ENCODE data around the gene ZNF334.

Gene ZNF334

GRCh38 chr20:46512943-46513844, at the start of gene ZNF334:
Gene ZNF334, minus strand, starts transcription at chr20:46513559. Its CDS starts 1,457 bp downstream, at chr20:46512102.
- peak; percentile 29 for DNase-seq

DNA sequence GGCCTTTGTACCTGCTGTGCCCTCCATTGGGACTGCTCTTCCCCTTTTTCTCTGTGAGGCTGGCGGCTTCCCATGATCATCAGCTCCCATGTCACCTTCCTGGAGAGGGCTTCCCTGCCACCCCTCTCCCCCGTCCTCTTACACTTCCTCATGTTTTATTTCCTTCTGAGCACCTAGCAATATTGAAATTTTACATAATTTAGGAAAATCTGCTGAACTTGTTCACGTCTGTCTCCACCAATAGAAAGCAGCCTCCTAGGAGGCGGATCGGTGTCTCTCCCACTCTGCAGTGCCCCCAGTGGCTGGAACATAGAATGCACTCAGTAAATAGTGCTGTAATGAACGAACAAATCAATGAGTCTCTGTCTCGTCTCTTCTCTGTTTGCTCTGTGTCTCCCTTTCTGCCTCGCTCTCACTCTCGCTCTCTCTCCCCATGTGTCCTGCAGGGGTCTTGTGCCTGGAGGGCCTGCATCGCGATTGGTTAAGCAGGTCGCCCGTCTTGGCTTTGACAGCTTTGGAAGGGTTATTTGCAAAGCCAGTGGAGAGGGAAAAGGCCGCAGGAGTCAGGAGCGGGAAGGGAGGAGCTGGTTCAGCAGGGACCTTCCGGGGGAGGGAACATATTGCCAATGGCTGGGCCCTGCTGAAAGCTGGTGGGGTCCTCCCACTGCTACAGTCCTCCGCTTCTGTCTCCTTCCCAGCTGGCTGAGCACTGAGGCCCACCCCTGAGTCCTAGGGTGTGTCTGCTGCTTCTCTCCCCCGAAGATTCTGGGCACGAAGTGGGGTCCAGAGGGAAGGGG, 49.2 kb upstream of the ZNF334 start:
- peak; percentile 59 for DNase-seq

DNA sequence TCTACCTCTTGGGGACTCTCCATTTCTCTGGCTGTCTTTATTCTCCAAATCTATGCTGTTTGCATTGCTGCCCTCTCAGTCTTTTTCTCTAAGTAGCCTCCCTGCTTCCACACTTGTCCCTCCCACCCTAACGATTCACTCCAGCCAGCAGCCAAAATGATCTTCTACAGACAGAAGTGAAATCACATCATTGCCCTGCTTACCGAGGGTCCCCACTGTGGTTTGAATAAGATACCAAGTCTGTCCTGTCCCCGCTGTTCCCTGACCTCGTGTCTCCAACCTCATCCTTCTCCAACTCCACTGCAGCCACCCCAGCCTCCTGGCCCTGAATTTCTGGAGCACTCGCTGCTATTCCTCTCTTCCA, 48.6 kb upstream of the ZNF334 start:
- no peak for DNase-seq

- no peak for DNase-seq
Measured at GRCh38 chr20:46559685-46560440, 46.5 kb upstream of the ZNF334 start.

DNA sequence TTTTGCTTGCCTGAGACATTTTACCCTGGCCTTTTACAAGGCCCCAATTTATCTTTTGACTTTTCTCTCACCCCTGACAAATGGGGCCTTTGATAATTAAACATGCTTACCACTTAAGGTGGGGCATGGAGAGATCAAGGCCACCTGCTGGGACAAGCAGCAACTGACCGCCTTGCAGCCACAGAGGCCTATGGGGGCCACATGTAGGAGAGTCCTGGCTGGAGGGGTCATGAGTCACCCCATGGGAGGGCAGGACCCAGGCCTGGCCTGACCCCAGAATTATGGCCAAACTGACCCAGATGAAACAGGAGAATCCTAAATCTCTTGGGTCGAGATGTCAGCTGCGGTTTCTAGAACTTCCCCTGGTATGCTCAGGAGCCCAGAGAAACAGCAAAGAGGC, 45.6 kb upstream of the ZNF334 start:
- no peak for DNase-seq

GRCh38 chr20:46558511-46558959, 45.2 kb upstream of the ZNF334 start:
- no peak for DNase-seq

GRCh38 chr20:46557231-46557956, 44.0 kb upstream of the ZNF334 start:
- no peak for DNase-seq

GRCh38 chr20:46555370-46555956, 42.1 kb upstream of the ZNF334 start:
- no peak for DNase-seq

DNA sequence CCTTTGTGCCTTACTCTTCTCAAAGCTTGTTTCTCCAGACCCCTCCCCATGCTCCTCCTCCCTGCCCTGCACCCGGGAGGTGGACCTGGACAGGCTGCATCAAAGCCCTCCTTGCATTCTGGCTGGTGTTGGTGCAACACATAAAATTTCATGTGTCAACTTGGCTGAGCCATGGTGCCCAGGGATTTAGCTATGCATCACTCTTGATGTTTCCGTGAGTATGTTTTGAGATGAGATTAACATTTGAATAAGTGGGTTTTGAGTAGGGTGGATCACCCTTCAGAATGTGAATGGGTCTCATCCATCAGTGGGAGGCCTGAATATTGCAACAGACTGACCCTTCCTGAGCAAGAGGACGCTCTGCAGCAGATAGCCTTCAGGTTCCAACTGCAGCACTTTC, 41.5 kb upstream of the ZNF334 start:
- DNase-seq = no peak

DNA sequence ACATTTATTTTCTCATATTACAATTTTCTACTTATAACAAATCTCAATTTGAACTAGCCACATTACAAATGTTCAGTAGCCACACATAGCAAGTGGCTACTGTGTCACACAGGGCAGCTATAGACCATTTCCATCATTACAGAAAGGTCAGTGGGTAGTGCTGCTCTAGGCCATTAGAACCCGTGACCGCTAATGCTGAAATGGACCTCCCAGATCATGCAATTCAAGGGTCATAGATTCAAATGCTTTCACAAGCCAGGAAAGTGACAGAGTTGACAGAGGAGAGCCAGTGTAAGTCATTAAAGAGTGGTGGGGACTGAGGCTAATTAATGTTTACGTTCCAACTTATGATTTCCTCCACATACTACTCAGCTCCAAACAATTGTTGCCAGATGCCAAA, 40.6 kb upstream of the ZNF334 start:
- no peak for DNase-seq

DNA sequence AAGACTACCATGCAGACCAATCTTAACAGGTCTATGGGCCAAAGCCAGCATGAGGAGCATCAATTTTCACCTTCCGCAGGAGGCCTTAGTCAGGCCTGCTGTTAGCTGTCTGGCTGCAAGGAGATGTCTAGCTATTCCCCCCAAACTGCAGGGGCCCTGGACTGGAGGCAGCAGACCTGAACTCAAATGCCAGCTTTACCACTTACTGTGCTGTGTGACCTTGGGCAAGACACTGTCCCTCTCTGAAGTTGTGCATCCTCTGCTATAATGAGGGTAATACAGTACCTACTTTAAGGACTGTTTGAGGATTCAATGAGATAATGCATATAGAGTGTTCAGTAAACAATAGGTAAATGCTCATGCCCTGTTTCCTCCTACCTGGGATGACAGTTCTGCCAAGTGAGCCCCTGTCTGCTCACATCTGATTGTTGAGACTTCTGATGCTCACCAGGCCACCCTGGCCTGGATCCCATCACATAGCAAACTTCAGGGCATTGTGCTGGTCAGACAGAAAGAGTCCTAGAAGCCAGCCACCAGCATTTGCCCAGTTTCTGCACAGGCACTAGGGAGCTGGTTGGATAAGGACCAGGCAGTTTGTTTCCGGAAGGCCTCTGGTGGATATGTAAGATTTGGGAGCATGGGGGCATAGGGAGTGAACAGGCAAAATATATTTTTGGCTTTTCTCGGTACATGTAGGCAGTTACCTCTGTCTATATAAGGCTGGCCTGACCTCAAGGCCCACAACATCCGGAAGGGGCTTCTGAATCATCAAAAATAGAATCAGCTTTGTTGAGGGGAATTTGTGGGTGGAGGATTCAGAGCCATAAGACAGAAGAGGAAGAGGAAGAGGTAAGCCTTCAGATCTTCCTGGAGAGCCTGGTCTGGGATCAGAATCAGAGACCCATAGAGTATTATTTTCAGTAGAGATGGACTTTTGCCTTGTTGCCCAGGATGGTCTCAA, 39.4 kb upstream of the ZNF334 start:
- no peak for DNase-seq

DNA sequence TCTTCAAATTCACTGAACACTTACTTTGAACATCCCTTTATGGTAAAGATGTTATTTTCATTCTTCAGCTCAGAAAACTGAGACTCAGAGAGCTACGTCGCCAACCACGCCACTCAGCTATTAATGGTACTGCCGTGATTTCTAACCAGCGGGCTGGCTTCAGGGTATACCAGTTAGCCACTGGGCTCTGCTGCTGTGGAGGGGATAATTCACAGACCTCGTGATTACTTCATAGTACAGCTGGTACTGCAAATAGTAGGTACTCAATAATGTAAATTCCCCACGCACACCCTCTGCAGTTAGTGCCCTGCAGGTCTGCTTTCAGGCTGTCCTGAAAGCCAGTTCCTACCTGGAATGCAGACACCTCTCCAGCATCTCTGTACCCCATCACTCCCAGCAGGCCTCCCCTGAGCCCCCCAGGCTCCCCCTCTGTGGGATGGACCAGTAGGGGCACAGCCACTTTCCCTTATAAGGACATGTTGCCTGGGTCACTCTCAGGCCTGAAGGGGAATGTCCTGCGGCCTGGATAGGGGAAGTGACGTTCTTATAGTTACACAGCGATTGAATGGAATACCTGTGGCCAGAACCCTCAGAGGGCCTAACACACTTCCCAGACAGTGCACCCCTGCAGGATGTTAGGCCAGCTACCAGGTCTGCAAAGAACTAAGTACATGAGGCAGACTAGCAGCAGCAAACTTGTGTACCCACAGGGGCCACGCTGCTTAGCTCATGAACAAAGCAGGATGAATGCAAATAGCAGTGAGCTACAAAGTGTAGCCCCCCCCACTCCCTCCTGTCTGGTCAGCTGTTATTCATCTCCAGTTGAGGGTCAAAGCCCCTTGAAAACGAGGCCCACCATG, 38.4 kb upstream of the ZNF334 start:
- DNase-seq = no peak

GRCh38 chr20:46550461-46550860, 37.1 kb upstream of the ZNF334 start, which contains the start of gene OCSTAMP:
Gene OCSTAMP, minus strand, starts transcription at chr20:46550654. Its CDS starts 94 bp downstream, at chr20:46550560.
- DNase-seq = no peak

DNA sequence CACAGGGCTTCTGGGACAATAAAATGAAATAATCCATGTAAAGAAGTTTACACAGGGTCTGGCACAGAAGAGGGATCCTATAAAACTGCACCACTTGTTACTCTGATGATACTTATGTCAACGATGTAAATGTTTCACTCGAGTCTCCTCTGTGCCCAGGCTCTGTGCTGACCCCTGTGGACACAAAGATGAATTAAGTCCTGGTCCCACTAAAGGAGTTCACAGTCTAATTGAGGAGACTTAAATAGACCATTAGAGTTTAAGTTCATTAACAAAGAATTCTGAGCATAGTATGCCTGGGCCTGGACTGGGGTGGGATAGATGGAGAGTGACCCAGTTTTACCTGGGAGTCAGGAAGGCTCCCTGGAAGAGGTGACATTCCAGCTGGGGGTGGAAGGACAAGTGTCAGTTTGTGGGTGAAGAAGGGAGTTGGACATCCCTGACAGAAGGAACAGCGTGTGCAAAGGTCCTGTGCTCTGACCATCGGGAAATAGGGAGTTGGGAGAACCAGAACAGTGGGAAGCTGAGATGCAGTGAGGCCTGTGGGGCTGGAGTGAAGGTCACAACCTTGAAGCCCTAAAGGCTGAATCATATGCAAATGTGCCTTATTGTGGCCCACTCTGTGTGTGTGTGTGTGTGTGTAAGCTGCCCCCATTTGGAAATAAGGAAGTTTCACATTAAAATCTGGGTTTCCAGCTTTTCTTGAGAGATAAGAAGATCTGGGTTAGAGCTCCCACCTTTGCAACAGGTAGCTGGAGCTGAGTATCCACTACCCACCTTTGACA, 36.0 kb upstream of the ZNF334 start:
- DNase-seq = no peak

- no peak for DNase-seq
Measured at GRCh38 chr20:46548688-46549087, 35.3 kb upstream of the ZNF334 start.

- DNase-seq = no peak
Measured at GRCh38 chr20:46547995-46548394, 34.6 kb upstream of the ZNF334 start.

- DNase-seq = no peak
Measured at GRCh38 chr20:46546936-46547335, 33.6 kb upstream of the ZNF334 start.

- no peak for DNase-seq
Measured at GRCh38 chr20:46546298-46546697, 32.9 kb upstream of the ZNF334 start.

DNA sequence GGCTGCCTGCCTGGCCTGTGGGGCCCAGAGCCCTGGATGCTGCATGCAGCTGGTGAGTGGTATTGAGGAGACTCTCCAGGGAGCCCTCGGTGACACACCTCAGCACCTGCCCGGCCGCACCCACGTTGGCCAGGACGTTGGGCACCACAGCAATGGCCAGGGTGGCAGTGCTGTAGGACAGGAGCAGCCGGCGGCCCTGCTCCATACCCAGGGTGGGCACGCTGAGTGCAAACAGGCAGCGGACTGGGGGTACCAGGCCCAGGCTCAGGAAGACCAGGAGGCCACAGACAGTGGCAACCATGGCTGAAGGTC, 32.4 kb upstream of the ZNF334 start:
- no peak for DNase-seq

All from NCI-H69 (cell line).